NCI-H2196 (cell line): Measurements from ENCODE around the gene USP20.

Experiments used
- DNase-seq: peaks from one replicate; lab custom pipeline; 2025; ENCODE audit not compliant: unreplicated experiment; lab: John Stamatoyannopoulos, UW

The USP20 gene

GRCh38 chr9:129853614-129854013, 18.4 kb downstream of the USP20 start:
- DNase-seq: peak; percentile 28

- DNase-seq: no peak
These were observed 19.4 kb downstream of the USP20 start for GRCh38 chr9:129854588-129855110.

GRCh38 chr9:129857207-129857606, 21.9 kb downstream of the USP20 start:
- DNase-seq: no peak

DNA sequence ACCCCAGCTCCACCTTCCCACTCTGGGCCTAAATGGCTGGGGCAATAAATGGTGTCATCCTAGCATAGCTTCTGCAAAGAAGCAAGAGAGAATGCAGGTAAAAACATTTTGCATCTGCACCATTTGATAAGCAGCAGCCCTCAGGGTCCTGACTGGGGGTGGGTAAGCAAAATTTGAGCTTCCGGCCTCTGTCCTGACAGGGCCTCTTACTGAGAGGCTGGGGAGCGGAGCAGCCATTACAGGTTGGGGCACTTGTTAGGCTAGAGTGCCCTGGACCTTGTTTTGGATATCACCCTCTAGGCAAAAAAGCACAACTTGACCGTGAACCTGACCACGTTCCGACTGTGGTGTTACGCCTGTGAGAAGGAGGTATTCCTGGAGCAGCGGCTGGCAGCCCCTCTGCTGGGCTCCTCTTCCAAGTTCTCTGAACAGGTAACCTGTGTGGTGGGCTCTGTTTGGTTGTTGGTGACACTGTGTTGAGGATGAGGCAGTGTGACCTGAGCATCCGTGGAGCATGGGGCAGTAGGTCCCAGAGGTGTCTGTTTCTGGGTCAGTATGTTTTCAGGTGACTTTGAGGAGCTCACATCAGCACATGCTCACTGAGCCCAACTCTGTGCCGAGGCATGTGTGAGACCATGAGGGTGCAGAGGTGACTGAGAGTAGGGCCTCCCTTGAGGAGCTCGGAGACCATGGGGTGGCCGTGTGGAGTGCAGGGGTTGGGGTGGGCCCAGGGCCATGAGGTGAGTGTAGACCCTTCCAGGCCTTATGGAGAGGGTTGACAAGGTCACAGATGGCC, 23.1 kb downstream of the USP20 start:
- DNase-seq: no peak

DNA sequence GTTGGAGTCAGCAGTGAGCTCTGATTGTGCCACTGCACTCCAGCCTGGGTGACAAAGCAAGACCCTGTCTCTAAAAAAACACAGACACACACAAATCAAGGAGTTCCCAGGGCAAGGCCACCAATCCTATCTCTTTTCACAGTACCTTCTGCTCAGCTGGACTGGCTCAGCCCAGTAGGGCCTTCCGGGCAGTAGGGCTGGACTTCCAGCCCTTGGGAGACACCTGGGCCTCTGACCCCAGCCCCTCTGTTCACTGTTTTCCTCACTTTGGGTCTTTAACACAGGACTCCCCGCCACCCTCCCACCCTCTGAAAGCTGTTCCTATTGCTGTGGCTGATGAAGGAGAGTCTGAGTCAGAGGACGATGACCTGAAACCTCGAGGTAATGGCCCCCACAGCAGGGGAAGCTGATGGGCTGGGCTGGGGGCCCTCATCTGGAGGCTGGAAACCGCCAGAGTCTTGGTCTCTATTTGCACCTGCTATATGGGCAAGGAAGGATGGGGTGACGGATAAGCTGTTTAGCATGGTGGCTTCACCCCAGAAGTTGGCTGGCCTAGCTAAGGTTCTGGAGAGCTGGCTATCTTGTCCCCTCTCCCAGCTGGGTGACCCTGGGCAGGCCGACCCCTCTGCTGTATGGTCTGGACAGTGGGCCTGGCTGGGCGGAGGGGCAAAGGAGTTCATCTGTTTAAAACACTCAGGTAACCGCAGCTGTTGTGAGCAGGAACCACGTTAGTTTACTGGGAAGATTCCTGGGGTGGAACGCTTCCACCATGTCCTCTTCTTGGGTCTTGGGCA, 25.6 kb downstream of the USP20 start:
- DNase-seq: no peak

DNA sequence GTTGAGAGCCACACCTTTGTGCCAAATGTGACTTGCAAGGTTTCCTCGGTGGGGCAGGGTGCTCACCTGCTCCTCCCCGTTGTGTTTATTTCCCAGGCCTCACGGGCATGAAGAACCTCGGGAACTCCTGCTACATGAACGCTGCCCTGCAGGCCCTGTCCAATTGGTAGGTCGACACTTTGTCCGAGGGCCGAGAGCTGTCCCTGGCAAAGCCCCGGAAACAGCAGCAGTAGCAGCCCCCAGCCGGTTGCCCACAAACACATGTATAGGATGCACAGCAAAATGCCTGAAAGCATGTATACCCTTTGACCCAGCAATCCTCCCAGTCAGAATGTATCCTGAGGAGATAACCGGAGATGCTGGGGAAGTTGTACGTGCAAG, 26.2 kb downstream of the USP20 start:
- no peak for DNase-seq

GRCh38 chr9:129863059-129863690, 27.9 kb downstream of the USP20 start:
- no peak for DNase-seq

DNA sequence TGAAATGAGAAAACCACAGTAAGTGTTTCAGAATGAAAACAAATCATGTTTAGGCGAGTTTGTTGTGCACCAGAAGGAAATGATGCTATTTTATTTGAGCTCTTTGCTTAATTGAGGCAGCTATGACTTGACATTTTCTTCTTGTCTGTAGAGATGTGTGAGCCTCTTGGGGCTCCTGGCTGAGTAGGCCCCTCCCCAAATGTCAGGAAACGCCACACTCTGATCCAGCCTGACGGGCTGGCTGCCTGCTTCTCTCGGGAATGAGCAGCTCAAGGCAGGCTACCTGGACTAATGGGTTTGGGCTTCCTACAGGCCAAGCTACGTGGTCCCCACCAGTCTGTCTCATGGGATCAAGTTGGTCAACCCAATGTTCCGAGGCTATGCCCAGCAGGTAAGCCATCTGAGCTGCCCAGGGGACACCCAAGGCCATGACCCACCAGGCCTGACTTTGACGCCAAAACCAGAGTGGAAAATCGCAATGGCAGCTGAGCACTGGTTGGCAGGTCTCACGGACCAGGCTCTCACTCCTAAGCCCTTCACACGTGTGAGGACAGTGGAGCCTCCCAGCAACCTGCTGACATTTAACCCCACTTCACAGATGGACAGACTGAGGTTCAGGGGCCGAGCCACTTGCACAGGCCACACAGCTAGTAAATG, 29.9 kb downstream of the USP20 start:
- no peak for DNase-seq

GRCh38 chr9:129865668-129866320, 30.5 kb downstream of the USP20 start:
- DNase-seq: no peak

GRCh38 chr9:129866394-129867135, 31.3 kb downstream of the USP20 start:
- no peak for DNase-seq

DNA sequence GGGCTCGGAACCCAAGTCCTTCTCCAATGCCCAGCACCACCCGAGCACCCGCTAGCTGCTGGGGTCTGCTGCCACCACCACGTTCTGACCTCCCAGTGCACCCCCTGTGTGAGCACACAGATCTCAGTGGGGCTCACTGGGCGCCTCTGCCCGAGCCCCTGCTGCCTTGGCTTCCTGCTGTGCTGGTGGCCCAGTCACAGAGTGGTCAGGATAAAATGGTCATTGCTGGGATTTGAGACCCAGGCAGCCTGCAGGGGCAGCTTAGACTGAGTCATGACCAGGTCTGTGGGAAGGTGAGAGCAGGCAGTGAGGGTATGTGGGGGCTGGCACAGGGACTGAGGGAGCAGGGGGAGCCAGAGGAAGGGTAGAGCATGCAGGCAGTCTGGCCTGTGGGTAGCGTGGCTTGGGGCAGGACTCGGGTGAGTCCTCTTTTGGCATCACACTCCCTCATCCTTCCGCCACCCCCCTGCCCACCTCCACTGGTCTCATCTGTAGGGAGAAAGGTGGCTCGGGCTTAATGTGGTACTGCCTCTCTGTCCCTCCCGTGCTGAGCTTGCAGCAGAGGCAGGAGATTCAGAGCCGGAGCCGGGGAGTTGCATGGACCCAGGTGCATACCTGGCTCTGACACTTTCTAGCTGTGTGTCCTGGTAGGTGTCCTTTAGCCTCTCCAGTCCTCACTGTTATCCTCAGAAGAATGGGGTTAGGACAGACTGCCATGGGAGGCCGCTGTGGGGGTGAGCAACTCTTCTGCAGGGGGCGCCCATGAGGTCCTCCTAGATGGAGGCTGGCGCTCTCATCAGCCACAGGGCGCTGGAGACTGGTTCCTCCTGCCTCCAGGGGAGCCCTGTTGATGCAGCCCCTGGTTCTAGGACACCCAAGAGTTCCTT, 32.1 kb downstream of the USP20 start:
- DNase-seq: no peak

GRCh38 chr9:129868023-129868871, 33.0 kb downstream of the USP20 start:
- DNase-seq: no peak

- DNase-seq: no peak
These were observed 33.7 kb downstream of the USP20 start for GRCh38 chr9:129868872-129869486.

DNA sequence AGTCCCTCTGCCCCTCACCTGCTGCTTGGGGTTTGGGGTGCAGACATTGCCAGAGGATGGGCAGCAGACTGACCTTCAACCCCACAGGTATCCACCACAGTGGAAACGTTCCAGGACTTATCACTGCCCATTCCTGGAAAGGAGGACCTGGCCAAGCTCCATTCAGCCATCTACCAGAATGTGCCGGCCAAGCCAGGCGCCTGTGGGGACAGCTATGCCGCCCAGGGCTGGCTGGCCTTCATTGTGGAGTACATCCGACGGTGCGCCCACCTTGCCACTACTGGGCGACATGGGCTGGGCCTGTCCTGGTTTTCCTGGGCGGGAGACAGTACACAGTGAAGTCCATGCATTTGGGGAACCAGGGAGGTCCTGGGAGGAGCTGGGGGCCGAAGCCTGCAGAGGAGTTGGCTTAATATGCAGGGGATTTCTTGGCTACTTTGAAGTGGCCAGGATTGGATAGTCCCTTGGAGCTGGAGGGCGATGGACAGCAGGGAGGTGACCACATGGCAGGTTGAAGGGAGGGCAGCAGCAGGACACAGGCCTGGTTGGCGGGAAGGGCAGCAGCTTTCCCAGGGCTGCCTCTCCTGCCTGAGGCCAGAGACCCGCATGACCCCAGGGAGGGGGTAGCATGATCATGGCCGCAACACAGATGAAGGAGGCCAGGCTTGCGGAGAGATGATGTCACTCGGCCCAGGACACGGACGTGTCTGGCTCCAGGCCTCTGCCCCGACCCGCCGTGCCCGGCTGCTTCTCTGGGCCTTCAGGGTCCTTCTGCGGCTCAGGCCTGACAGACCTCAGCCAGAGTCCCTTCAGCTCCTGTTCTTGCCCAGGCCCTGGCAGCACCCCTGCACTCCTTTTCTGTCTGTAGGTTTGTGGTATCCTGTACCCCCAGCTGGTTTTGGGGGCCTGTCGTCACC, 34.6 kb downstream of the USP20 start:
- no peak for DNase-seq

GRCh38 chr9:129871046-129871445, 35.8 kb downstream of the USP20 start:
- no peak for DNase-seq

GRCh38 chr9:129873563-129874190, 38.4 kb downstream of the USP20 start:
- no peak for DNase-seq
